ENCODE measurements around the gene SH3BP1. TPM values are rescaled to one million over a fixed set of nuclear protein-coding genes. Genes with fewer than 3 reads are reported as not detected.

Gene SH3BP1
- total and polyA plus RNA-seq, 2 of the 13 experiments (the other 11 are each of a cell fraction or from before 2014, with no cell fraction given) = 8.4 to 18.5 TPM

GRCh38 chr22:37684803-37685615, 45.5 kb downstream of the SH3BP1 start (continued):
- TF ChIP-seq AKNA (CRISPR knock-in tag; IDR thresholded peaks at IDR 0.05; ENCODE audit: borderline replicate concordance) (no peak), ZNF407 (CRISPR knock-in tag; IDR thresholded peaks at IDR 0.05; ENCODE audit: not compliant biosample characterization) (no peak), RNF2 (conservative IDR thresholded peaks at IDR 0.05; ENCODE audit: low read depth) (no peak), ZNF362 (CRISPR knock-in tag; IDR thresholded peaks at IDR 0.05; ENCODE audit: borderline replicate concordance) (peak; percentile 64; the same call in 1 of the 2 replicates), ZNF512B (CRISPR knock-in tag; IDR thresholded peaks at IDR 0.05; ENCODE audit: borderline replicate concordance) (no peak), HMG20A (CRISPR knock-in tag; IDR thresholded peaks at IDR 0.05; ENCODE audit: borderline replicate concordance) (peak; percentile 46; the same call in 1 of the 2 replicates), GABPA (IDR thresholded peaks at IDR 0.05; ENCODE audit: low read depth, low read length) (no peak), GABPA (CRISPR knock-in tag; IDR thresholded peaks at IDR 0.05; ENCODE audit: low read depth) (0 out of 2 replicates have a peak, but pooled peaks have one; percentile 34), POLR2AphosphoS5 (IDR thresholded peaks at IDR 0.05; ENCODE audit: low read depth, low read length) (0 out of 2 replicates have a peak, but pooled peaks have one; percentile 24), ZNF724P (CRISPR knock-in tag; IDR thresholded peaks at IDR 0.05; ENCODE audit: borderline replicate concordance) (no peak)

Measured in HepG2 (cell line).